Uterus (tissue), 4 donors: ENCODE results near the gene SPATC1L. TPM values are rescaled to one million over a fixed set of nuclear protein-coding genes. Genes with fewer than 3 reads are reported as not detected.

Source experiments
- DNase-seq, 2 donors: peaks; one replicate each; pipeline ENCODE4 v3.0.0-alpha.2; 2019 to 2020
- H3K27ac ChIP-seq, 2 donors: fragments of 200-600 bp; sonication (generic); 1 replicate in 1 of 2; 2 replicates in 1 of 2; pipeline ENCODE4 v1.5.1; 2016 to 2018
- H3K27me3 ChIP-seq, 2 donors: fragments of 200-600 bp; sonication (generic); one replicate each; pipeline ENCODE4 v1.5.1; 2018 to 2019; ENCODE audit warnings: control low read depth in 1 of 2
- H3K36me3 ChIP-seq, 2 donors: fragments of 200-600 bp; sonication (generic); one replicate each; pipeline ENCODE4 v1.5.1; 2019; ENCODE audit warnings: control low read depth in 1 of 2
- H3K4me1 ChIP-seq, 2 donors: fragments of 200-600 bp; sonication (generic); one replicate each; pipeline ENCODE4 v1.5.1; 2018 to 2019; ENCODE audit warnings: control low read depth in 1 of 2
- H3K4me3 ChIP-seq, 2 donors: fragments of 200-600 bp; sonication (generic); 1 replicate in 1 of 2; 2 replicates in 1 of 2; pipeline ENCODE4 v1.5.1; 2018 to 2019; ENCODE audit warnings: mild to moderate bottlenecking in 1 of 2
- H3K9me3 ChIP-seq, 2 donors: fragments of 200-600 bp; sonication (generic); one replicate each; pipeline ENCODE4 v1.5.1; 2019; ENCODE audit warnings: control low read depth in 1 of 2
- CTCF ChIP-seq, 4 experiments: fragments of 200-600 bp in 2 of 4; fragments of 450-650 bp in 2 of 4; sonication (generic) in 2 of 4; IDR thresholded peaks; one replicate each; pipeline ENCODE4 v1.5.1; 2016 to 2019; ENCODE audit warnings: antibody characterized with exemption in 4 of 4, mild to moderate bottlenecking in 2 of 4, moderate library complexity in 1 of 4
- POLR2A ChIP-seq, 2 donors: fragments of 450-650 bp; IDR thresholded peaks; one replicate each; pipeline ENCODE4 v1.6.1; 2016; ENCODE audit warnings: antibody characterized with exemption in 2 of 2, mild to moderate bottlenecking in 1 of 2, moderate library complexity in 1 of 2
- intact Hi-C: fragments of 100-400 bp; cut with DNase I; formaldehyde crosslinking; loops from one replicate; pipeline ENCODE4 v1.15.1; 2023; ENCODE audit warnings: low total_unique reads
- total RNA-seq, 4 donors: library from RNA; depleted of rRNA in 3 of 4; stranded (reverse); fragments of >200 nt in 3 of 4; gene quantifications; one replicate each; pipeline versions ENCODE4 v1.1.0 to v1.2.4, GENCODE V29; 2014 to 2023
- donor health status: DM: yes; HTN: yes; CAD: no.

SPATC1L gene
- total RNA-seq, 4 donors from 2014 or later = 4.9 to 10.0 (median 6.4) TPM; not detected in 1

- intact Hi-C loops = no loop called here
- H3K27ac ChIP-seq = no peak overlapping the region
Measured at GRCh38 chr21:46139686-46140085, 44.6 kb downstream of the SPATC1L start.

GRCh38 chr21:46138383-46138970, 45.8 kb downstream of the SPATC1L start:
- intact Hi-C loops = no loop called here
- no peak overlapping the region for H3K4me3 ChIP-seq
- H3K27me3 ChIP-seq = no peaks in the 10 kb centered on the region
- no peaks in the 10 kb centered on the region for H3K36me3 ChIP-seq
- no peaks in the 10 kb centered on the region for H3K4me1 ChIP-seq
- no peak overlapping the region for H3K27ac ChIP-seq
- DNase-seq = no peak
- H3K9me3 ChIP-seq = no peaks in the 10 kb centered on the region
- no peak for TF ChIP-seq POLR2A (IDR thresholded peaks at IDR 0.05)
- no peak for TF ChIP-seq CTCF (IDR thresholded peaks at IDR 0.05)

More at GRCh38 chr21:46139686-46140085, 44.6 kb downstream of the SPATC1L start:
- Histone ChIP-seq H3K4me3 (no peak overlapping the region), H3K4me1 (no peaks in the 10 kb centered on the region), H3K27me3 (no peaks in the 10 kb centered on the region), H3K36me3 (no peaks in the 10 kb centered on the region), H3K9me3 (no peaks in the 10 kb centered on the region)
- DNase-seq = no peak
- TF ChIP-seq CTCF (IDR thresholded peaks at IDR 0.05) = no peak
- no peak for TF ChIP-seq POLR2A (IDR thresholded peaks at IDR 0.05)

GRCh38 chr21:46137908-46138307, 46.4 kb downstream of the SPATC1L start:
- Histone ChIP-seq H3K36me3 (no peaks in the 10 kb centered on the region), H3K27ac (no peak overlapping the region), H3K9me3 (no peaks in the 10 kb centered on the region), H3K4me1 (no peaks in the 10 kb centered on the region), H3K4me3 (no peak overlapping the region), H3K27me3 (no peaks in the 10 kb centered on the region)
- no peak for DNase-seq
- intact Hi-C loops = no loop called here
- TF ChIP-seq CTCF (IDR thresholded peaks at IDR 0.05) (no peak), POLR2A (IDR thresholded peaks at IDR 0.05) (no peak)

- no peaks in the 10 kb centered on the region for H3K4me1 ChIP-seq
Measured at GRCh38 chr21:46136739-46137349, 47.4 kb downstream of the SPATC1L start.

More at GRCh38 chr21:46136739-46137349, 47.4 kb downstream of the SPATC1L start:
- H3K27me3 ChIP-seq = no peaks in the 10 kb centered on the region
- H3K4me3 ChIP-seq = no peak overlapping the region
- intact Hi-C loops = no loop called here
- H3K27ac ChIP-seq = no peak overlapping the region
- H3K9me3 ChIP-seq = no peaks in the 10 kb centered on the region
- H3K36me3 ChIP-seq = no peaks in the 10 kb centered on the region
- DNase-seq = no peak
- TF ChIP-seq CTCF (IDR thresholded peaks at IDR 0.05) = no peak
- no peak for TF ChIP-seq POLR2A (IDR thresholded peaks at IDR 0.05)
